Karpas-422 (cell line): ENCODE data around the gene IL9R. TPM values are rescaled to one million over a fixed set of nuclear protein-coding genes. Genes with fewer than 3 reads are reported as not detected.
"Not testable (repeated sequence)": the region's sequence is repeated elsewhere in the genome, so short reads cannot be mapped to it uniquely, and the experiment has no call there.

Experiments
- DNase-seq: peaks from one replicate; pipeline ENCODE4 v3.0.0-alpha.2; 2015
- H2AFZ ChIP-seq: fragments of 200-600 bp; sonication (generic); 2 replicates; pipeline ENCODE4 v1.6.1; 2014; ENCODE audit warnings: antibody characterized with exemption, low read length, mixed read lengths
- H3K27ac ChIP-seq: fragments of 200-600 bp; sonication (generic); 2 replicates; pipeline ENCODE4 v1.5.1; 2014; ENCODE audit warnings: mild to moderate bottlenecking, low read length, moderate library complexity
- H3K27me3 ChIP-seq: fragments of 200-600 bp; sonication (generic); 2 replicates; pipeline ENCODE4 v1.6.1; 2014; ENCODE audit warnings: low read length, mixed read lengths
- H3K36me3 ChIP-seq: fragments of 200-600 bp; sonication (generic); 2 replicates; pipeline ENCODE4 v1.6.1; 2014; ENCODE audit warnings: low read length, mixed read lengths; ENCODE audit not compliant: insufficient read depth
- H3K4me1 ChIP-seq: fragments of 200-600 bp; sonication (generic); 2 replicates; pipeline ENCODE4 v1.6.1; 2014; ENCODE audit warnings: mild to moderate bottlenecking, low read length, mixed read lengths
- H3K4me2 ChIP-seq: fragments of 200-600 bp; sonication (generic); 2 replicates; pipeline ENCODE4 v1.6.1; 2014; ENCODE audit warnings: low read length, low read depth, mild to moderate bottlenecking; ENCODE audit not compliant: poor library complexity, severe bottlenecking
- H3K4me3 ChIP-seq: fragments of 200-600 bp; sonication (generic); 2 replicates; pipeline ENCODE4 v1.5.1; 2014; ENCODE audit warnings: mild to moderate bottlenecking, antibody characterized with exemption, low read length, mixed read lengths
- H3K79me2 ChIP-seq: fragments of 200-600 bp; sonication (generic); 2 replicates; pipeline ENCODE4 v1.6.1; 2014; ENCODE audit warnings: mild to moderate bottlenecking, low read length, mixed read lengths
- H3K9ac ChIP-seq: fragments of 200-600 bp; sonication (generic); 2 replicates; pipeline ENCODE4 v1.6.0; 2014; ENCODE audit warnings: low read length
- H3K9me2 ChIP-seq: fragments of 200-600 bp; sonication (generic), shearing (Covaris generic); replicated peaks from 2 replicates; pipeline ENCODE4 v1.6.0; 2014; ENCODE audit warnings: mild to moderate bottlenecking, low read length, moderate library complexity; ENCODE audit not compliant: insufficient read depth
- H3K9me3 ChIP-seq: fragments of 300-700, 200-600 bp; sonication (generic); 2 replicates; pipeline ENCODE4 v1.6.1; 2014; ENCODE audit warnings: low read length, mixed read lengths
- H4K20me1 ChIP-seq: fragments of 200-600 bp; sonication (generic); 2 replicates; pipeline ENCODE4 v1.6.1; 2014; ENCODE audit warnings: mild to moderate bottlenecking, antibody characterized with exemption, low read length, low read depth; ENCODE audit not compliant: insufficient read depth
- total RNA-seq: library from RNA; depleted of rRNA; stranded (reverse); fragments of >200 nt; shearing (Covaris generic); gene quantifications from 2 replicates; pipeline ENCODE4 v1.2.3, GENCODE V29; 2014; ENCODE audit warnings: low replicate concordance

The IL9R gene
- total RNA-seq, 1 experiment from 2014 or later: 0.56 TPM

- Histone ChIP-seq H3K27ac (no peak overlapping the region), H2AFZ (no peak overlapping the region), H3K4me1 (no peaks in the 10 kb centered on the region), H3K79me2 (no peaks in the 10 kb centered on the region), H3K9me2 (no peaks in the 10 kb centered on the region), H3K4me2 (no peak overlapping the region), H3K9me3 (no peaks in the 10 kb centered on the region), H3K27me3 (no peaks in the 10 kb centered on the region), H4K20me1 (no peaks in the 10 kb centered on the region), H3K4me3 (no peak overlapping the region), H3K36me3 (no peaks in the 10 kb centered on the region), H3K9ac (no peak overlapping the region)
- no peak for DNase-seq
These were observed 7.6 kb downstream of the IL9R start for GRCh38 chrX:156005144-156005543.

GRCh38 chrX:156006468-156006867, 9.0 kb downstream of the IL9R start:
- not testable (repeated sequence) for H3K9me3 ChIP-seq, H3K27me3 ChIP-seq, H3K4me3 ChIP-seq, H3K27ac ChIP-seq, DNase-seq, H3K4me1 ChIP-seq, H4K20me1 ChIP-seq, H3K79me2 ChIP-seq, H2AFZ ChIP-seq, H3K9ac ChIP-seq, H3K36me3 ChIP-seq, H3K9me2 ChIP-seq, H3K4me2 ChIP-seq

- H3K4me2 ChIP-seq, H3K4me3 ChIP-seq, DNase-seq, H3K4me1 ChIP-seq, H3K9ac ChIP-seq, H2AFZ ChIP-seq, H3K27me3 ChIP-seq, H3K79me2 ChIP-seq, H3K9me3 ChIP-seq, H3K9me2 ChIP-seq, H4K20me1 ChIP-seq, H3K36me3 ChIP-seq, H3K27ac ChIP-seq: not testable (repeated sequence)
These were observed 10.9 kb downstream of the IL9R start for GRCh38 chrX:156008379-156008778.

- no peak for DNase-seq
- Histone ChIP-seq H3K4me2 (no peak overlapping the region), H2AFZ (no peak overlapping the region), H3K79me2 (no peaks in the 10 kb centered on the region), H3K27me3 (no peaks in the 10 kb centered on the region), H3K9me2 (no peaks in the 10 kb centered on the region), H3K36me3 (no peaks in the 10 kb centered on the region), H3K4me3 (no peak overlapping the region), H3K9ac (no peak overlapping the region), H3K4me1 (no peaks in the 10 kb centered on the region), H4K20me1 (no peaks in the 10 kb centered on the region), H3K27ac (no peak overlapping the region), H3K9me3 (no peaks in the 10 kb centered on the region)
These were observed 11.4 kb downstream of the IL9R start for GRCh38 chrX:156008915-156009314.

- H3K27ac ChIP-seq, H3K36me3 ChIP-seq, H4K20me1 ChIP-seq, H3K9me2 ChIP-seq, DNase-seq, H3K4me3 ChIP-seq, H3K9me3 ChIP-seq, H3K4me1 ChIP-seq, H3K79me2 ChIP-seq, H3K9ac ChIP-seq, H3K4me2 ChIP-seq, H3K27me3 ChIP-seq, H2AFZ ChIP-seq: not testable (repeated sequence)
These were observed 12.2 kb downstream of the IL9R start for GRCh38 chrX:156009691-156010090.

GRCh38 chrX:156013286-156013953, 15.9 kb downstream of the IL9R start:
- not testable (repeated sequence) for H3K4me3 ChIP-seq, H3K36me3 ChIP-seq, H4K20me1 ChIP-seq, DNase-seq, H3K9me2 ChIP-seq, H3K27ac ChIP-seq, H3K4me2 ChIP-seq, H2AFZ ChIP-seq, H3K9me3 ChIP-seq, H3K27me3 ChIP-seq, H3K79me2 ChIP-seq, H3K4me1 ChIP-seq, H3K9ac ChIP-seq

GRCh38 chrX:156019846-156020245, 22.4 kb downstream of the IL9R start:
- H2AFZ ChIP-seq: not testable (repeated sequence)

GRCh38 chrX:156023002-156023401, 25.5 kb downstream of the IL9R start:
- H3K36me3 ChIP-seq, H3K27ac ChIP-seq, H3K9me2 ChIP-seq, DNase-seq, H3K79me2 ChIP-seq, H2AFZ ChIP-seq, H3K9me3 ChIP-seq, H3K4me2 ChIP-seq, H4K20me1 ChIP-seq, H3K9ac ChIP-seq, H3K4me3 ChIP-seq, H3K27me3 ChIP-seq, H3K4me1 ChIP-seq: not testable (repeated sequence)

More at GRCh38 chrX:156019846-156020245, 22.4 kb downstream of the IL9R start:
- not testable (repeated sequence) for H3K79me2 ChIP-seq, H3K27ac ChIP-seq, H3K27me3 ChIP-seq, H3K36me3 ChIP-seq, H3K4me1 ChIP-seq, H3K4me2 ChIP-seq, H3K9me3 ChIP-seq, H3K9ac ChIP-seq, H3K4me3 ChIP-seq, H3K9me2 ChIP-seq, DNase-seq, H4K20me1 ChIP-seq
